ENCODE measurements around the gene GCDH.

- TF ChIP-seq EZH2phosphoT487 (IDR thresholded peaks at IDR 0.05) (no peak), EZH2 (IDR thresholded peaks at IDR 0.05) (no peak)
Observed at GRCh38 chr19:12924621-12925310, 33.8 kb downstream of the GCDH start.
